ENCODE results near the gene MCRS1.

The MCRS1 gene

DNA sequence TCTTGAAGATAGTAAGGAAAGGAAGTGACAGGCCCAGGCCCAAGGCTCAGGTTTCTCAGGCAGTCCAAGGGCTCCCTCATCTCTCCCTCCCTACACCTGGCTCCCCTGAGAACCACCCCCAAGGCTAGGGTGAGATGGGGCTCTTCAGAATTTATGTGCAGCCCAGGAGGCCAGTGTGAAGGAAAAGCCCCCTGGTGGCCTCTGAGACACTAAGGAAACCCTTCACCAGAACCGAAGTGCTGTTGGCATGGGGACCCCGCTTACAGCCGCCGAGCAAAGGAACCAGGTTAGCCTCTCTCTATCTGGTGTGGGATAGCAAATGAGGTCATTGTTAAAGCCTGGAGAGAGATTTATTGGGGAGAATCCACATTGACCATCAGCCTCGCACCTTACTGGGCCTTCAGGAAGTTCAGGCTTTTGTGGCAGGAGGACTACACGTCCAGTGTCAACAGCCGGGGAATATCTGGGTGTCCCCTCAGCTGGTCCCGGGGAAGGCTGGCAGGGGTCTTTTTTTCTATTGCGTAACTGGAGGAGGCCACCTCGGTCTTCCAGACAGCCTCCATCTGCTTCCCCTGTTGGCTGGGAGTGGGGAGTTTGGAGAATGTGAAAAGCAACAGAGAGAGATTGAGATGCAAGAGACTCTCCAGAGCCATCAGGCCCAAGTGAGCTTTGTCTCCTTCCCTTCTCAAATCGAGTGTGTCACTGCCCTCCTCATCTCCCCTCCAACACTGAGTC is 19.4 kb upstream of the MCRS1 start:
- H3F3A ChIP-seq (ENCODE audit: insufficient read depth), result no peaks in the 10 kb centered on the region
- no peak overlapping the region for H2AFZ ChIP-seq (ENCODE audit: low read depth, low read length, severe bottlenecking)
- TF ChIP-seq EZH2phosphoT487 (conservative IDR thresholded peaks at IDR 0.05; ENCODE audit: low read length), result no peak
- TF ChIP-seq, protein P1, sequence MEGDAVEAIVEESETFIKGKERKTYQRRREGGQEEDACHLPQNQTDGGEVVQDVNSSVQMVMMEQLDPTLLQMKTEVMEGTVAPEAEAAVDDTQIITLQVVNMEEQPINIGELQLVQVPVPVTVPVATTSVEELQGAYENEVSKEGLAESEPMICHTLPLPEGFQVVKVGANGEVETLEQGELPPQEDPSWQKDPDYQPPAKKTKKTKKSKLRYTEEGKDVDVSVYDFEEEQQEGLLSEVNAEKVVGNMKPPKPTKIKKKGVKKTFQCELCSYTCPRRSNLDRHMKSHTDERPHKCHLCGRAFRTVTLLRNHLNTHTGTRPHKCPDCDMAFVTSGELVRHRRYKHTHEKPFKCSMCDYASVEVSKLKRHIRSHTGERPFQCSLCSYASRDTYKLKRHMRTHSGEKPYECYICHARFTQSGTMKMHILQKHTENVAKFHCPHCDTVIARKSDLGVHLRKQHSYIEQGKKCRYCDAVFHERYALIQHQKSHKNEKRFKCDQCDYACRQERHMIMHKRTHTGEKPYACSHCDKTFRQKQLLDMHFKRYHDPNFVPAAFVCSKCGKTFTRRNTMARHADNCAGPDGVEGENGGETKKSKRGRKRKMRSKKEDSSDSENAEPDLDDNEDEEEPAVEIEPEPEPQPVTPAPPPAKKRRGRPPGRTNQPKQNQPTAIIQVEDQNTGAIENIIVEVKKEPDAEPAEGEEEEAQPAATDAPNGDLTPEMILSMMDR (IDR thresholded peaks at IDR 0.05; ENCODE audit: insufficient read depth, low read length, poor library complexity, severe bottlenecking), result no peak
- H4K20me1 ChIP-seq (ENCODE audit: low read depth, low read length), result no peaks in the 10 kb centered on the region
- no peaks in the 10 kb centered on the region for H3K79me2 ChIP-seq (ENCODE audit: insufficient read depth, low read length)
- no peak overlapping the region for H3K4me2 ChIP-seq (ENCODE audit: low read depth, low read length, poor library complexity, severe bottlenecking)
- H3K36me3 ChIP-seq (ENCODE audit: low read length), result no peaks in the 10 kb centered on the region
- H3K9me3 ChIP-seq (ENCODE audit: insufficient read depth, low read length), result no peaks in the 10 kb centered on the region
- no peaks in the 10 kb centered on the region for H3K27me3 ChIP-seq (ENCODE audit: low read length)
- H3K9me2 ChIP-seq (replicated peaks; ENCODE audit: insufficient read depth, low read length), result no peaks in the 10 kb centered on the region
- no peak overlapping the region for H3K4me3 ChIP-seq (ENCODE audit: insufficient read depth, low read length, poor library complexity, severe bottlenecking)
- no peak overlapping the region for H3K9ac ChIP-seq (ENCODE audit: low read length)
- no peak overlapping the region for H3K27ac ChIP-seq (ENCODE audit: low read depth, low read length)

DNA sequence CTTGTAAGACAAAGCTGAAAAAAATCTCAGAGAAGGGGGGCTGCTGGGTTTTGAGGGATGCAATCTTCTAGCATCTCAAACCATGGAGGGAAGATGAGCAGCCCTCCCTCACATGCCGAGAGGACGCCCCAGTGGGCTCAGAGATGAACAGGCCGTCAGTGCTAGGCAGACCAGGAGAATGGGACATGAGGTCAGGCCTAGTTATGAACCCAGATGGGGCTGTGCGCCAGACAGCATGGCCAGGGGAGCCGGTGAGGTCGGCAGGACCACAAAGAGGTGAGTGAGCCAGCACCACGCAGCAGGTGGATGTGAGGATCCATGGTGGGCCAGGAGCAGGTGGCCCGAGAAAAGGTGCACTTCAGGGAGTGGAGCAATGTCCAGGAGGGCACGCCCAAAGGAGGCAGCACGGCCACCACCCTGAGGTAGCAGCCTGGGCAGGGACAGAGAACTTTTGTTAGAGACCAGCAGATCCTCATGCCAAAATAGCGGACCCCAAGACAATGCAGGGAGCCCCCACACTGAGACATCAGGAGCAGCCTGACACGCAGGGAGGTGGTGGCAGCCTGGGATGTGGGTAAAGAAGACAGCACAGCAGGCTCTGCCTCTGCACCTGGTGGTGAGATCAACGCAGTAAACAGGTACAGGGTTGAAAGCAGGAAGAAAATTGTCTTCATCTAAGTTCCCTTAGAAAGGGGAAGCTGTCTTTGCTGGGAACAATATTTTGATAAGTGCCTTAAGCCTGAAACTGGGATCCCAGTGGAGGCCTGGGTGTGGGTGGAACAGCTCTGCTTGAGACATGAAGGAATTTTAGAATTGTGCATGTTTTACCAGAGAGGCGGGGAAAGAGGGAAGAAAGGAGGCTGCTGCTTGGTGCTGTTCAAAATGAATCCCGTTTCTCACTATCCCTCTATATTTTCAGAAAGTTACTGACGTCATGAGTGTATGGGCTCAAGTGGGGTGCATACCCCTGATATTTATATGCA is 17.8 kb upstream of the MCRS1 start:
- peaks cover 2% of the 10 kb centered on the region; the same call in 1 of the 2 replicates for H3K79me2 ChIP-seq (ENCODE audit: insufficient read depth, low read length)
- no peak overlapping the region for H3K27ac ChIP-seq (ENCODE audit: low read depth, low read length)
- H3K27me3 ChIP-seq (ENCODE audit: low read length), result no peaks in the 10 kb centered on the region
- no peaks in the 10 kb centered on the region for H3K9me2 ChIP-seq (replicated peaks; ENCODE audit: insufficient read depth, low read length)
- no peaks in the 10 kb centered on the region for H3K36me3 ChIP-seq (ENCODE audit: low read length)
- no peaks in the 10 kb centered on the region for H3K9me3 ChIP-seq (ENCODE audit: insufficient read depth, low read length)
- H3K9ac ChIP-seq (ENCODE audit: low read length), result no peak overlapping the region
- no peak for TF ChIP-seq EZH2phosphoT487 (conservative IDR thresholded peaks at IDR 0.05; ENCODE audit: low read length)
- TF ChIP-seq, protein P1 (IDR thresholded peaks at IDR 0.05; ENCODE audit: insufficient read depth, low read length, poor library complexity, severe bottlenecking), result no peak
- H4K20me1 ChIP-seq (ENCODE audit: low read depth, low read length), result no peaks in the 10 kb centered on the region
- no peak overlapping the region for H3K4me2 ChIP-seq (ENCODE audit: low read depth, low read length, poor library complexity, severe bottlenecking)
- H2AFZ ChIP-seq (ENCODE audit: low read depth, low read length, severe bottlenecking), result no peak overlapping the region
- H3K4me3 ChIP-seq (ENCODE audit: insufficient read depth, low read length, poor library complexity, severe bottlenecking), result no peak overlapping the region
- no peaks in the 10 kb centered on the region for H3F3A ChIP-seq (ENCODE audit: insufficient read depth)

DNA sequence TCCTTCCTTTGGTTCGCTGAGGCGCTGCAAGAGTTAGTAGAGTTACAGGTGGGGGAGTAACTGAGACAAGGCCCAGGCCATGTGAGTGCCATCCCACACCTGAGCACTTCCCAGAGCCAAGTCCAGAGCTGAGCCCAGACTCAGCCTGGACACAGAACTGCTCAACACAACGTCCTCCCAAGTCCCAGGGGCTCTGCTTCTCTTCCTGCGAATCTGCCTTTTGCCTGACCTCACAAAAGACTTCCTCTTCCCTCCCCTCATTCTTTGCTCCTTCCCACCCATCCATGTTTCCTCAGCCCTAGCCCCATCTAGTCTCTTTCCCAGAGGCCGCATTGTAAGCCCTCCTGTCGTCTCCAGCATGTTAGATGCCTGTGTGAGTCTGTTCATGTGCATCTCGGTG is 16.6 kb upstream of the MCRS1 start:
- H4K20me1 ChIP-seq (ENCODE audit: low read depth, low read length), result no peaks in the 10 kb centered on the region
- H3K79me2 ChIP-seq (ENCODE audit: insufficient read depth, low read length), result peaks cover 4% of the 10 kb centered on the region; the same call in 1 of the 2 replicates
- no peaks in the 10 kb centered on the region for H3K9me3 ChIP-seq (ENCODE audit: insufficient read depth, low read length)
- no peak for TF ChIP-seq EZH2phosphoT487 (conservative IDR thresholded peaks at IDR 0.05; ENCODE audit: low read length)
- TF ChIP-seq, protein P1 (IDR thresholded peaks at IDR 0.05; ENCODE audit: insufficient read depth, low read length, poor library complexity, severe bottlenecking), result no peak
- no peaks in the 10 kb centered on the region for H3K36me3 ChIP-seq (ENCODE audit: low read length)
- no peak overlapping the region for H3K9ac ChIP-seq (ENCODE audit: low read length)
- H3K27ac ChIP-seq (ENCODE audit: low read depth, low read length), result no peak overlapping the region
- H3F3A ChIP-seq (ENCODE audit: insufficient read depth), result no peaks in the 10 kb centered on the region
- H3K4me2 ChIP-seq (ENCODE audit: low read depth, low read length, poor library complexity, severe bottlenecking), result no peak overlapping the region
- no peaks in the 10 kb centered on the region for H3K27me3 ChIP-seq (ENCODE audit: low read length)
- H2AFZ ChIP-seq (ENCODE audit: low read depth, low read length, severe bottlenecking), result no peak overlapping the region
- no peaks in the 10 kb centered on the region for H3K9me2 ChIP-seq (replicated peaks; ENCODE audit: insufficient read depth, low read length)
- H3K4me3 ChIP-seq (ENCODE audit: insufficient read depth, low read length, poor library complexity, severe bottlenecking), result no peak overlapping the region
